Uterus (tissue), 4 donors: ENCODE data around the gene ZNF346. TPM values are rescaled to one million over a fixed set of nuclear protein-coding genes. Genes with fewer than 3 reads are reported as not detected.

Experiments
- DNase-seq, 2 donors: peaks; one replicate each; pipeline ENCODE4 v3.0.0-alpha.2; 2019 to 2020
- H3K27ac ChIP-seq, 2 donors: fragments of 200-600 bp; sonication (generic); 1 replicate in 1 of 2; 2 replicates in 1 of 2; pipeline ENCODE4 v1.5.1; 2016 to 2018
- H3K27me3 ChIP-seq, 2 donors: fragments of 200-600 bp; sonication (generic); one replicate each; pipeline ENCODE4 v1.5.1; 2018 to 2019; ENCODE audit warnings: control low read depth in 1 of 2
- H3K36me3 ChIP-seq, 2 donors: fragments of 200-600 bp; sonication (generic); one replicate each; pipeline ENCODE4 v1.5.1; 2019; ENCODE audit warnings: control low read depth in 1 of 2
- H3K4me1 ChIP-seq, 2 donors: fragments of 200-600 bp; sonication (generic); one replicate each; pipeline ENCODE4 v1.5.1; 2018 to 2019; ENCODE audit warnings: control low read depth in 1 of 2
- H3K4me3 ChIP-seq, 2 donors: fragments of 200-600 bp; sonication (generic); 1 replicate in 1 of 2; 2 replicates in 1 of 2; pipeline ENCODE4 v1.5.1; 2018 to 2019; ENCODE audit warnings: mild to moderate bottlenecking in 1 of 2
- H3K9me3 ChIP-seq, 2 donors: fragments of 200-600 bp; sonication (generic); one replicate each; pipeline ENCODE4 v1.5.1; 2019; ENCODE audit warnings: control low read depth in 1 of 2
- POLR2A ChIP-seq, 2 donors: fragments of 450-650 bp; IDR thresholded peaks; one replicate each; pipeline ENCODE4 v1.6.1; 2016; ENCODE audit warnings: antibody characterized with exemption in 2 of 2, mild to moderate bottlenecking in 1 of 2, moderate library complexity in 1 of 2
- intact Hi-C: fragments of 100-400 bp; cut with DNase I; formaldehyde crosslinking; loops from one replicate; pipeline ENCODE4 v1.15.1; 2023; ENCODE audit warnings: low total_unique reads
- total RNA-seq, 4 donors: library from RNA; depleted of rRNA in 3 of 4; stranded (reverse); fragments of >200 nt in 3 of 4; gene quantifications; one replicate each; pipeline versions ENCODE4 v1.1.0 to v1.2.4, GENCODE V29; 2014 to 2023
- TF ChIP-seq, protein P1 (sequence below), 4 experiments: fragments of 200-600 bp in 2 of 4; fragments of 450-650 bp in 2 of 4; sonication (generic) in 2 of 4; IDR thresholded peaks; one replicate each; pipeline ENCODE4 v1.5.1; 2016 to 2019; ENCODE audit warnings: antibody characterized with exemption in 4 of 4, mild to moderate bottlenecking in 2 of 4, moderate library complexity in 1 of 4
- donor health status: DM: yes; HTN: yes; CAD: no.

Gene ZNF346
- total RNA-seq, 4 donors from 2014 or later = 10.5 to 38.5 (median 29.2) TPM

DNA sequence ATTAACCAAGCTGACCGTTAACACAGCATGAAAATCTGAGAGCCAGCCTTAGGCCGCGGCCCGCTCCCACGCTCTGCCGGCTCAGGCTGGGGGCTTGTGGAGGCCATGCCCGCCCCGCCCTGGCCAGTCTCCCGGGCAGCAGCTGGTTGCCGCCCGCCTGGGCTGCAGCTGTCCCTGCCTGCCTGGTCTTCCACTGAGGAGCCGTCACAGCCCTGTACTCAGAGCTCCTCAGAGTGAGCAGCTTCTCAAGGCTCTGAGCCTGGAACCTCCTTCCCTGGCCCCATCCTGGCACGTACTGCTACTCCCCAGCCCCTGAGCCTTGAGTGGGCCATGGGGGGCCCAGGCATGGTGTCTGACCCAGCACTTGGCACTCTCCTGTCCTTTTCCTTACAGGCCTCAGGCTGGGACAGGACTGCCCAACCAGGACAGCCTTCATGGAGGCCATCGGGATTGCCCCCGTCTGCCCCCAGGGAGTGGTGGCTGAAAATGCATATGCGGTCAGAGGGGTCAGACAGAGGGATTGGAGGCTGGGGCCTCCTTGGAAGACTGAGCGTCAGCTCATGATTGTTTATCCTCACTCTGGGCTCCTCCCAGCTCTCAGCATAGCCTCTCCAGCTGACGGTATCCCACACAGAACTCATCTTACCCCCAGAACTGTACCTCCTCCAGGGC lies 76.1 kb downstream of the ZNF346 start:
- Histone ChIP-seq H3K36me3 (no peaks in the 10 kb centered on the region), H3K4me3 (no peak overlapping the region), H3K4me1 (no peaks in the 10 kb centered on the region), H3K27ac (no peak overlapping the region), H3K9me3 (no peaks in the 10 kb centered on the region), H3K27me3 (no peaks in the 10 kb centered on the region)
- intact Hi-C loops = no loop called here
- no peak for DNase-seq
- TF ChIP-seq, protein P1, sequence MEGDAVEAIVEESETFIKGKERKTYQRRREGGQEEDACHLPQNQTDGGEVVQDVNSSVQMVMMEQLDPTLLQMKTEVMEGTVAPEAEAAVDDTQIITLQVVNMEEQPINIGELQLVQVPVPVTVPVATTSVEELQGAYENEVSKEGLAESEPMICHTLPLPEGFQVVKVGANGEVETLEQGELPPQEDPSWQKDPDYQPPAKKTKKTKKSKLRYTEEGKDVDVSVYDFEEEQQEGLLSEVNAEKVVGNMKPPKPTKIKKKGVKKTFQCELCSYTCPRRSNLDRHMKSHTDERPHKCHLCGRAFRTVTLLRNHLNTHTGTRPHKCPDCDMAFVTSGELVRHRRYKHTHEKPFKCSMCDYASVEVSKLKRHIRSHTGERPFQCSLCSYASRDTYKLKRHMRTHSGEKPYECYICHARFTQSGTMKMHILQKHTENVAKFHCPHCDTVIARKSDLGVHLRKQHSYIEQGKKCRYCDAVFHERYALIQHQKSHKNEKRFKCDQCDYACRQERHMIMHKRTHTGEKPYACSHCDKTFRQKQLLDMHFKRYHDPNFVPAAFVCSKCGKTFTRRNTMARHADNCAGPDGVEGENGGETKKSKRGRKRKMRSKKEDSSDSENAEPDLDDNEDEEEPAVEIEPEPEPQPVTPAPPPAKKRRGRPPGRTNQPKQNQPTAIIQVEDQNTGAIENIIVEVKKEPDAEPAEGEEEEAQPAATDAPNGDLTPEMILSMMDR (IDR thresholded peaks at IDR 0.05) = no peak
- TF ChIP-seq POLR2A (IDR thresholded peaks at IDR 0.05) = no peak

DNA sequence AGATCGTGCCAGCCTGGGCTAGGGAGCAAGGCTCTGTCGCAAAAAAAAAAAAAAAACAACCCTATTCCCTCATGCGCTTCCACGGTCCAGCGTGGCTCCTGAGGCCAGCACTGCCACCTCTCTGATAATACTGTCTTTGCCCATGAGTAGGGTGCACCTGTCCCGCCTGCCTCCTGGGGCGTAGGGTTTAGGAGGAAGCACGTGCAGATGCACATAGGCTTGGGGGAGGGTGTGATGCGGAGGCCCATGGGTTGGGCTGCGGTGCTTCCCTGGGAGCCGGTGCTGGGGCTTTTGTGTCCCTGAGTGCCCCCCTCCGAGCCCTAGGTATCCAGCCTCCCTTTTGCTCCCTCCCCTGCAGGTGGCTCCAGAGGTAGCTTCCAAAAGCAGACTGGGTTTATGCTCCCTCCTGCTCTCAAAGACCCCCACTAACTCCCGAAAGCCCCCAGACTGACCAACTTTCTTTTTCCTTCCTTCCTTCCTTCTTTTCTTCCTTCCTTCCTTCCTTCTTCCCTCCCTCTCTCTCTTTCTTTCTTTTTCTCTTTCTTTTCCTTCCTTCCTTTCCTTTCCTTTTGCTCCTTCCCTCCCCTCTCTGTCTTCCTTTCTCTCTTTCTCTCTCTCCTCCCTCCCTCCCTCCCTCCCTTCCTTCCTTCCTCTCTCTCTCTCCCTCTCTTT lies 77.1 kb downstream of the ZNF346 start:
- Histone ChIP-seq H3K27me3 (no peaks in the 10 kb centered on the region), H3K9me3 (no peaks in the 10 kb centered on the region), H3K4me1 (no peaks in the 10 kb centered on the region), H3K36me3 (no peaks in the 10 kb centered on the region), H3K4me3 (no peak overlapping the region), H3K27ac (no peak overlapping the region)
- TF ChIP-seq, protein P1 (IDR thresholded peaks at IDR 0.05) = no peak
- no peak for TF ChIP-seq POLR2A (IDR thresholded peaks at IDR 0.05)
- no peak for DNase-seq
- intact Hi-C loops = no loop called here

DNA sequence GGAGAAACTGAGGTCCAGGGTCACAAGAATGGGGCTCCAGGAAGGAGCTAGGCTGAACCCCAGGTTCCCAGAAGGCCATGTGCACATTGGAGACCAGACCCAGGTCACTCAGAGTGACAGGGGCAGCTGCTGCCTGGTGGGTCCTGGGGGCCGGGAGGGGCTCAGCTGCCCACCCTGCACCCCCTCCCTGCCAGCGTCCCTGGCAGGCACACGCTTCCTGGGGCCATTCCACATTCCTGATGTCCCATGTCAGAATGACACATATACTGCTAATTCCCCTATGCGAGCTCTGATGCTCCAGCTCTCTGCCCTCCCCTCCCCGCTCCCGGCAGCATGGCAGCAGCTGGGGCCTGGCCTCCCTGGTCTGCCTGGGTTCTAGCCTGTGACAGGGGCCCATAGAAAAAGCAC lies 78.2 kb downstream of the ZNF346 start:
- Histone ChIP-seq H3K4me1 (no peaks in the 10 kb centered on the region), H3K27ac (no peak overlapping the region), H3K4me3 (no peak overlapping the region), H3K36me3 (no peaks in the 10 kb centered on the region), H3K27me3 (no peaks in the 10 kb centered on the region), H3K9me3 (no peaks in the 10 kb centered on the region)
- no peak for DNase-seq
- intact Hi-C loops = no loop called here
- TF ChIP-seq POLR2A (IDR thresholded peaks at IDR 0.05) = no peak
- TF ChIP-seq, protein P1 (IDR thresholded peaks at IDR 0.05) = no peak

DNA sequence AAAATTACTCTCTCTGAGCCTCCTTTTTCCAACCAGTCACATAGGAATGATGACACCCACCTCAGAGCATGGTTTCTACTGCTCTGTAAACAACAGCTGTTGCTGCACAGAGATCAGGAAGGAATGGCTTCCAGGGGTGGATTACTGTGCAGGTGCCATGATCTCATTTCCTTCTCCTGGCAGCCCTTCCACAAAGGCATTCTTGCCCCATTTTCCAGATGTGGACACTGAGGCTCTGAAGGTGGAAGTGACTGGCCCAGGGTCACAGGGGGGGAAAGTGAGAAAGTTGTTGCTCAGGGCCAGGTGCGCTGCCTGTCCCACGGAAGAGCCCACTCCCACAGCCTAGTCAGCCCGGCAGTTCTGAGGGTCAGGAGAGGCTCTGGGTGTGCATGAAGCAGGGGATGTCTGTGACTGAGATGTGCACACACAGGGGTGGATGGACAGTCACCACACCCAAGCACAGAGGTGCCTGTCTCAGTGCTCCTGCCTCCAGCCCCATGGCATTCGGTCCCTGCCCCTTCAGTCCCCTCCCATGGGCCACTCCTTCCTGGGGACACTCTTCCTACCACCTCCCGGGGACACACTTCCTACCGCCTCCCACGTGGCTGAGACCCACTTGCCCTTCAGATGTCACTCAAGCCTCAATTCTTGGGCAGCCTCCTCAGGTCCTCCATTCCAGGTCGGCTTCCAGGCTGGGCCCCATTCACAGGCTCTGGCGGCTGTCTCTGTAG lies 81.2 kb downstream of the ZNF346 start:
- TF ChIP-seq POLR2A (IDR thresholded peaks at IDR 0.05) = no peak
- TF ChIP-seq, protein P1 (IDR thresholded peaks at IDR 0.05) = no peak
- no peaks in the 10 kb centered on the region for H3K36me3 ChIP-seq
- H3K27ac ChIP-seq = no peak overlapping the region
- DNase-seq = no peak
- H3K9me3 ChIP-seq = no peaks in the 10 kb centered on the region
- intact Hi-C loops = no loop called here
- no peaks in the 10 kb centered on the region for H3K27me3 ChIP-seq
- H3K4me3 ChIP-seq = no peak overlapping the region
- H3K4me1 ChIP-seq = no peaks in the 10 kb centered on the region
